RWPE2 (cell line): ENCODE data around the gene XPR1.
"Not testable (repeated sequence)": the region's sequence is repeated elsewhere in the genome, so short reads cannot be mapped to it uniquely, and the experiment has no call there.

Source experiments
- ATAC-seq: fragments of 200-7000 bp; cut with Tn5 transposase; 3 replicates; pipeline ENCODE4 v1.9.1; 2021; ENCODE audit warnings: low read depth
- DNase-seq: peaks from one replicate; pipeline ENCODE4 v3.0.0-alpha.2; 2020; ENCODE audit warnings: low spot score
- H3K27ac ChIP-seq: fragments of 450-650 bp; 2 replicates; pipeline ENCODE4 v1.5.1; 2017; ENCODE audit warnings: mild to moderate bottlenecking; ENCODE audit not compliant: poor library complexity, severe bottlenecking
- H3K27me3 ChIP-seq: fragments of 250-450 bp; sonication (Bioruptor Pico); 2 replicates; pipeline ENCODE4 v1.5.1; 2021; ENCODE audit warnings: mild to moderate bottlenecking, moderate library complexity; ENCODE audit not compliant: insufficient read depth, poor library complexity, severe bottlenecking
- H3K36me3 ChIP-seq: fragments of 250-450 bp; sonication (Bioruptor Pico); 2 replicates; pipeline ENCODE4 v1.5.1; 2020; ENCODE audit warnings: low read depth, mild to moderate bottlenecking, moderate library complexity
- H3K4me1 ChIP-seq: fragments of 250-450 bp; sonication (Bioruptor Pico); 2 replicates; pipeline ENCODE4 v1.5.1; 2021; ENCODE audit warnings: mild to moderate bottlenecking, moderate library complexity; ENCODE audit not compliant: insufficient read depth, poor library complexity, severe bottlenecking
- H3K4me3 ChIP-seq: fragments of 250-450 bp; sonication (Bioruptor Pico); 2 replicates; pipeline ENCODE4 v1.5.1; 2021; ENCODE audit warnings: mild to moderate bottlenecking, moderate library complexity; ENCODE audit not compliant: severe bottlenecking
- H3K9me3 ChIP-seq: fragments of 250-450 bp; sonication (Bioruptor Pico); 2 replicates; pipeline ENCODE4 v1.5.1; 2021; ENCODE audit warnings: mild to moderate bottlenecking, moderate library complexity; ENCODE audit not compliant: severe bottlenecking
- CTCF ChIP-seq: fragments of 450-650 bp; IDR thresholded peaks from one replicate; pipeline ENCODE4 v1.5.1; 2017; ENCODE audit warnings: mild to moderate bottlenecking, moderate library complexity; ENCODE audit not compliant: poor library complexity, severe bottlenecking

Gene XPR1

DNA sequence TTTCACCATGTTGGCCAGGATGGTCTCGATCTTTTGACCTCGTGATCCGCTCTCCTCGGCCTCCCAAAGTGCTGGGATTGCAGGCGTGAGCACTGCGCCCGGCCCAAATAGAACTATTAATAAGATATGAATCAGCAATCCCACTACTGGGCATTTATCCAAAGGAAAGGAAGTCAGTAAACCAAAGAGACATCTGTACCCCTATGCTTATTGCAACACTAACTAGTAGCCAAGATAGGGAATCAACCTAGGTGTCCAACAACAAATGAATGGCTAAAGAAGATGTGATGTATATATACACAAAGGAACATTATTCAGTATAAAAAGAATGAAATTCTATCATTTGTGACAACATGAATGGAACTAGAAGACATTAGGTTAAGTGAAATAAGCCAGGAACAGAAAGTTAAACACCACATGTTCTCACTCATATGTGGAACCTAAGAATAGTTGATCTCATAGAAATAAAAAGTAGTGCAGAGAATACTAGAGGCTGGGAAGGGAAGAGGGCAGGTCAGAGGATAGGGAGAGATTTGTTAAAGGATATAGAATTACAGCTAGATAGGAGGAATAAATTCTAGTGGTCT, 48.8 kb downstream of the XPR1 start:
- no peak overlapping the region for H3K4me3 ChIP-seq
- no peak for DNase-seq
- no peaks in the 10 kb centered on the region for H3K36me3 ChIP-seq
- TF ChIP-seq CTCF, result no peak
- no peaks in the 10 kb centered on the region for H3K4me1 ChIP-seq
- H3K27ac ChIP-seq, result no peak overlapping the region
- ATAC-seq, result peak; percentile 73
- no peaks in the 10 kb centered on the region for H3K9me3 ChIP-seq
- H3K27me3 ChIP-seq, result no peaks in the 10 kb centered on the region

DNA sequence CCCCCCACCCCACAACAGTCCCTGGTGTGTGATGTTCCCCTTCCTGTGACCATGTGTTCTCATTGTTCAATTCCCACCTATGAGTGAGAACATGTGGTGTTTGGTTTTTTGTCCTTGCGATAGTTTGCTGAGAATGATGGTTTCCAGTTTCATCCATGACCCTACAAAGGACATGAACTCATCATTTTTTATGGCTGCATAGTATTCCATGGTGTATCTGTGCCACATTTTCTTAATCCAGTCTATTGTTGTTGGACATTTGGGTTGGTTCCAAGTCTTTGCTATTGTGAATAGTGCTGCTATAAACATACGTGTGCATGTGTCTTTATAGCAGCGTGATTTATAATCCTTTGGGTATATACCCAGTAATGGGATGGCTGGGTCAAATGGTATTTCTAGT, 51.3 kb downstream of the XPR1 start:
- not testable (repeated sequence) for H3K27me3 ChIP-seq, H3K36me3 ChIP-seq, H3K27ac ChIP-seq, DNase-seq, H3K4me1 ChIP-seq, H3K9me3 ChIP-seq, H3K4me3 ChIP-seq, ATAC-seq

DNA sequence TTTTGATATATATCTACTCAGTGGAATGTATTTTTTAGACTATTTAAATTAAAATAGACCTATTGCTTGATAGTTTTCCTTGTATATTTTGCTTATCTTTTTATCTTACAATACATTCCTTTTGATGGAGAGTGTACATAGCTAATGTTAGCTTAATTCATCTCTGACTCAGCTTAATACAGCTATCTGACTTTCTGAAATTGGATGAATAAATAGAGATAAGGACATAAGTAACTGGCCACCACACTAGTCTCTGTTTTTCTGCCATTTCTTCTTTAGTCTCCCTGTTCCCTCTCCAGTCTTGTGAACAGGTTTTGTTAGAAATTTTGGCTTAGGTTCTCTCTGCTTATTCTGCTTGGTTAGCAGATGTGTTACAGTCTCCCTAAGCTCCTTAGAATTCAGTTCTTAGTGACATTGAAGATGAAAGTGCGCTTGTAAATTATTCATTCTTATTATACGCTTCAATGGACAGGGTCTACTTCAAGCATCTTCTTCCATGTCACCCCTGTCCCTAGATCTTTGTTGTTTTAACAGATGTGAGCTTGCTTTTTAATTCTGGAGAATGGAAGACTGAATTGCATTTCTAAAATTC, 59.6 kb downstream of the XPR1 start:
- Histone ChIP-seq H3K36me3 (no peaks in the 10 kb centered on the region), H3K9me3 (no peaks in the 10 kb centered on the region), H3K27ac (no peak overlapping the region), H3K4me3 (no peak overlapping the region), H3K4me1 (no peaks in the 10 kb centered on the region), H3K27me3 (no peaks in the 10 kb centered on the region)
- DNase-seq, result no peak
- ATAC-seq, result no peak
- no peak for TF ChIP-seq CTCF

- no peak for TF ChIP-seq CTCF
- DNase-seq (no peak), ATAC-seq (no peak)
- Histone ChIP-seq H3K27ac (no peak overlapping the region), H3K9me3 (peaks cover 7% of the 10 kb centered on the region), H3K27me3 (no peaks in the 10 kb centered on the region), H3K36me3 (no peaks in the 10 kb centered on the region), H3K4me1 (no peaks in the 10 kb centered on the region), H3K4me3 (no peak overlapping the region)
Measured at GRCh38 chr1:180693564-180694244, 61.9 kb downstream of the XPR1 start.

GRCh38 chr1:180695282-180695681, 63.5 kb downstream of the XPR1 start:
- TF ChIP-seq CTCF, result no peak

More at GRCh38 chr1:180695282-180695681, 63.5 kb downstream of the XPR1 start:
- no peaks in the 10 kb centered on the region for H3K4me1 ChIP-seq
- ATAC-seq (no peak), DNase-seq (no peak)
- no peaks in the 10 kb centered on the region for H3K27me3 ChIP-seq
- no peak overlapping the region for H3K4me3 ChIP-seq
- H3K27ac ChIP-seq, result no peak overlapping the region
- H3K36me3 ChIP-seq, result no peaks in the 10 kb centered on the region
- peaks cover 9% of the 10 kb centered on the region for H3K9me3 ChIP-seq
